PFSK-1 (cell line): ENCODE data around the gene KHSRP.

Experiments
- FOXP2 ChIP-seq: optimal IDR thresholded peaks from 2 replicates; pipeline ENCODE3; 2011; ENCODE audit warnings: borderline replicate concordance, control low read depth, inconsistent platforms; ENCODE audit not compliant: insufficient read depth; ENCODE audit errors: extremely low read length, extremely low read depth
- POLR2AphosphoS5 ChIP-seq: IDR thresholded peaks from 2 replicates; pipeline ENCODE4 v1.6.1; 2012; ENCODE audit warnings: low read depth, mild to moderate bottlenecking, control low read depth, low read length, moderate library complexity
- REST ChIP-seq, 2 experiments: IDR thresholded peaks; 2 replicates each; pipeline versions ENCODE4 v1.6.1 to v1.8.0; 2011 to 2012; ENCODE audit warnings: low read depth in 2 of 2, low read length in 2 of 2, control low read depth in 1 of 2, inconsistent platforms in 1 of 2, mild to moderate bottlenecking in 1 of 2, moderate library complexity in 1 of 2; ENCODE audit not compliant: insufficient read depth in 1 of 2
- SIN3A ChIP-seq: IDR thresholded peaks from 2 replicates; pipeline ENCODE4 v1.6.1; 2012; ENCODE audit warnings: mild to moderate bottlenecking, low read length, moderate library complexity, borderline replicate concordance; ENCODE audit not compliant: insufficient read depth
- TAF1 ChIP-seq: IDR thresholded peaks from 2 replicates; pipeline ENCODE4 v1.6.1; 2012; ENCODE audit warnings: low read length, control low read depth, borderline replicate concordance; ENCODE audit not compliant: insufficient read depth

Gene KHSRP

DNA sequence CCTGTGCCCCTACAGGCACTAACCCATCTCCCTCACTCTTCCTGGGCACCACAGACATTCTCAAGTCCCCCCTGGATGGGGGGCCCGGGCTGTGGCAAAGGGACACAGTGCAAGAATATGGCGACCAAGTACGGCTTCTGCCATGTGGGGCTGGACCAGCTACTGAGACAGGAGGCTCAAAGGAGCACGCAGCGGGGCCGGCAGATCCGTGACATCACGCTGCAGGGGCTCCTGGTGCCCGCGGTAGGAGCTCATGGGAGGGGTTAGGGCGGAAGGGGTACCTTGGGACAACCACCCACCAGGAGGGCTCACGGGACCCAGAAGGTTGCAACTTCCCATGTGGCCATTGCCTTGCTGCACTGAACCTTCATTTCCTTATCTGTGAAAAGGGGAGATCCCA is 28.3 kb downstream of the KHSRP start:
- TF ChIP-seq TAF1 (no peak), POLR2AphosphoS5 (no peak), SIN3A (no peak), FOXP2 (no peak), REST (IDR thresholded peaks at IDR 0.05; ENCODE audit: insufficient read depth in 1 of 2, low read depth in 2 of 2, low read length in 2 of 2) (no peak)

DNA sequence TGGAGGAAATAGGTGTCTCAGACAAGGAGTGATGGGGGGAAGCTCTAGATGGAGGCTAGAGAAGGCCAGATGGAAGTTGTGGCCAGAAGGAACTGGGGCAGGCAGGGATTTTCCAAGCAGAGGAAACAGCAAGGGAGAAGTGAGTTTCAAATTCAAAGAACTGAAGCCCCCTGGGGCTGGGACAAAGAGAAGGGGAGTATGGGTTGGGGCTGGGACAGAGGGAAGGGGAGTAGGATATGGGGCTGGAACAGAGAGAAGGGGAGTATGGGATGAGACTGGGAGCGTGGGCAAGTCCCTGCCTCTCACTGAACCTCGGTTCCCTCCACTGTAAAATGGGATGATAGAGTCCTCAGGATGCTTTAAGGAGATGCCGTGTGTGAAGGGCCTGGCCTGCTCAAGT is 29.8 kb downstream of the KHSRP start:
- TF ChIP-seq SIN3A (no peak), TAF1 (no peak), POLR2AphosphoS5 (no peak), REST (IDR thresholded peaks at IDR 0.05; ENCODE audit: insufficient read depth in 1 of 2, low read depth in 2 of 2, low read length in 2 of 2) (no peak), FOXP2 (no peak)

GRCh38 chr19:6393983-6394412 is 30.6 kb downstream of the KHSRP start:
- TF ChIP-seq SIN3A (0 out of 2 replicates have a peak, but pooled peaks have one; percentile 7), TAF1 (no peak; the same call in 1 of the 2 replicates), POLR2AphosphoS5 (peak; percentile 31; the same call in 1 of the 2 replicates), REST (IDR thresholded peaks at IDR 0.05; ENCODE audit: insufficient read depth in 1 of 2, low read depth in 2 of 2, low read length in 2 of 2) (no peak), FOXP2 (no peak)

GRCh38 chr19:6393074-6393982 is 31.3 kb downstream of the KHSRP start, which contains the start of gene GTF2F1:
TSS of gene GTF2F1 (minus strand) at chr19:6393164. CDS start at chr19:6392995, 169 bp downstream.
- TF ChIP-seq FOXP2 (peak; percentile 68), REST (IDR thresholded peaks at IDR 0.05; ENCODE audit: insufficient read depth in 1 of 2, low read depth in 2 of 2, low read length in 2 of 2) (no peak), TAF1 (peak; percentile 48; the same call in 1 of the 2 replicates), POLR2AphosphoS5 (peak; percentile 61; the same call in 1 of the 2 replicates), SIN3A (peak; percentile 78; the same call in 1 of the 2 replicates)
